A549 (cell line): ENCODE results near the gene LIPE. TPM values are rescaled to one million over a fixed set of nuclear protein-coding genes. Genes with fewer than 3 reads are reported as not detected.

Source experiments
- ATAC-seq, 2 experiments: fragments of 200-7000 bp in 1 of 2; fragments of >200 bp in 1 of 2; cut with Nextera tagmentation in 1 of 2; cut with Tn5 transposase in 1 of 2; 3 replicates each; pipeline versions ENCODE4 v1.8.0 to v1.9.1; 2018 to 2020; ENCODE audit warnings: mild to moderate bottlenecking in 1 of 2, moderate library complexity in 1 of 2
- CTCF ChIA-PET: fragments of 300-600 bp; sonication (Branson Sonifier 250); formaldehyde crosslinking; extraction: SDS; loops from one replicate; lab custom pipeline; 2021; ENCODE audit warnings: antibody characterized with exemption, inconsistent platforms; lab: Yijun Ruan, JAX
- POLR2A ChIA-PET: fragments of 350-600 bp; formaldehyde crosslinking; extraction: SDS; loops from one replicate; lab custom pipeline; 2021; ENCODE audit warnings: antibody characterized with exemption, inconsistent platforms; lab: Yijun Ruan, JAX
- DNase-seq, 2 experiments: peaks; one replicate each; pipeline versions ENCODE4 v3.0.0 to v3.0.0-alpha.2; 2011 to 2016; ENCODE audit warnings: low read depth in 1 of 2, low spot score in 1 of 2
- FAIRE-seq: peaks from 2 replicates; lab custom pipeline; 2011; peaks lifted over from hg19 to GRCh38; lab: Jason Lieb, UNC
- H3K27ac ChIP-seq, 2 experiments: fragments of >200 bp; sonication (Bioruptor Twin); formaldehyde crosslinking; 3 replicates each; pipeline ENCODE4 v1.5.1; 2016 to 2017
- H3K4me1 ChIP-seq: fragments of >200 bp; sonication (Bioruptor Twin); formaldehyde crosslinking; 3 replicates; pipeline ENCODE4 v1.6.1; 2016
- H3K4me2 ChIP-seq: fragments of >200 bp; sonication (Bioruptor Twin); formaldehyde crosslinking; 3 replicates; pipeline ENCODE4 v1.6.1; 2016
- H3K4me3 ChIP-seq: fragments of >200 bp; sonication (Bioruptor Twin); formaldehyde crosslinking; 3 replicates; pipeline ENCODE4 v1.5.1; 2016
- H3K9me3 ChIP-seq: fragments of >200 bp; sonication (Bioruptor Twin); formaldehyde crosslinking; 3 replicates; pipeline ENCODE4 v1.6.1; 2016
- BHLHE40 ChIP-seq: IDR thresholded peaks from 2 replicates; pipeline ENCODE4 v1.6.1; 2012; ENCODE audit warnings: low read depth, low read length, inconsistent platforms
- CBX2 ChIP-seq: fragments of 200-600 bp; sonication (generic); IDR thresholded peaks from 2 replicates; pipeline ENCODE4 v1.6.1; 2016; ENCODE audit warnings: low read depth, mild to moderate bottlenecking, borderline replicate concordance
- CBX8 ChIP-seq: fragments of 200-600 bp; sonication (generic); IDR thresholded peaks from 2 replicates; pipeline ENCODE4 v1.6.1; 2016
- CEBPB ChIP-seq, 2 experiments: fragments of >200 bp in 1 of 2; sonication (Bioruptor Twin) in 1 of 2; formaldehyde crosslinking in 1 of 2; IDR thresholded peaks; 2 replicates each; pipeline ENCODE4 v1.6.1; 2012 to 2016
- EP300 ChIP-seq, 2 experiments: fragments of >200 bp; sonication (Bioruptor Twin); formaldehyde crosslinking; IDR thresholded peaks; 2 replicates in 1 of 2; 3 replicates in 1 of 2; pipeline ENCODE4 v1.6.1; 2016 to 2017
- ESRRA ChIP-seq: fragments of 150-350 bp; IDR thresholded peaks from 2 replicates; pipeline ENCODE4 v1.6.1; 2014; ENCODE audit warnings: mild to moderate bottlenecking, low read length, borderline replicate concordance
- FOSL2 ChIP-seq, 2 experiments: fragments of 450-650 bp in 1 of 2; fragments of >200 bp in 1 of 2; sonication (Bioruptor Twin) in 1 of 2; formaldehyde crosslinking; IDR thresholded peaks; 2 replicates each; pipeline versions ENCODE4 v1.5.0 to v1.6.1; 2016 to 2020; ENCODE audit warnings: mild to moderate bottlenecking in 1 of 2, moderate library complexity in 1 of 2
- FOXS1 ChIP-seq: fragments of 250-450 bp; sonication (Bioruptor Pico); IDR thresholded peaks from 2 replicates; pipeline ENCODE4 v1.5.0; 2020; ENCODE audit warnings: mild to moderate bottlenecking, moderate library complexity
- HEYL ChIP-seq: fragments of 250-450 bp; sonication (Bioruptor Pico); IDR thresholded peaks from 2 replicates; pipeline ENCODE4 v1.8.0; 2021; ENCODE audit warnings: mild to moderate bottlenecking, moderate library complexity
- HOXA7 ChIP-seq: fragments of 250-450 bp; sonication (Bioruptor Pico); IDR thresholded peaks from 2 replicates; pipeline ENCODE4 v1.5.0; 2020; ENCODE audit warnings: mild to moderate bottlenecking, moderate library complexity
- JUNB ChIP-seq: fragments of >200 bp; sonication (Bioruptor Twin); formaldehyde crosslinking; IDR thresholded peaks from 2 replicates; pipeline ENCODE4 v1.6.1; 2016
- MAZ ChIP-seq: fragments of 150-350 bp; IDR thresholded peaks from 2 replicates; pipeline ENCODE4 v1.6.1; 2014; ENCODE audit warnings: antibody characterized with exemption, low read depth, low read length, borderline replicate concordance
- NFE2L2 ChIP-seq: fragments of 150-350 bp; conservative IDR thresholded peaks from 2 replicates; pipeline ENCODE4 v1.6.1; 2014; ENCODE audit warnings: low read length
- RAD21 ChIP-seq, 2 experiments: fragments of >200 bp in 1 of 2; sonication (Bioruptor Twin) in 1 of 2; formaldehyde crosslinking in 1 of 2; IDR thresholded peaks in 1 of 2; conservative IDR thresholded peaks in 1 of 2; 2 replicates in 1 of 2; 3 replicates in 1 of 2; pipeline ENCODE4 v1.6.1; 2012 to 2018; ENCODE audit warnings: inconsistent platforms in 1 of 2
- RARB ChIP-seq: fragments of 250-450 bp; sonication (Bioruptor Pico); IDR thresholded peaks from 2 replicates; pipeline ENCODE4 v1.8.0; 2021; ENCODE audit warnings: mild to moderate bottlenecking, moderate library complexity
- RNF2 ChIP-seq: fragments of 200-600 bp; sonication (generic); IDR thresholded peaks from 2 replicates; pipeline ENCODE4 v1.6.1; 2016; ENCODE audit warnings: low read depth, mild to moderate bottlenecking, antibody characterized with exemption, moderate library complexity, borderline replicate concordance
- SMC3 ChIP-seq: fragments of >200 bp; sonication (Bioruptor Twin); formaldehyde crosslinking; IDR thresholded peaks from 3 replicates; pipeline ENCODE4 v1.6.1; 2018; ENCODE audit warnings: inconsistent platforms
- ZC3H11A ChIP-seq: fragments of 450-650 bp; IDR thresholded peaks from 2 replicates; pipeline ENCODE4 v1.6.1; 2014; ENCODE audit warnings: antibody characterized with exemption, mild to moderate bottlenecking
- ZNF302 ChIP-seq: fragments of 250-450 bp; sonication (Bioruptor Pico); IDR thresholded peaks from 2 replicates; pipeline ENCODE4 v1.9.0; 2021; ENCODE audit warnings: inconsistent platforms, mild to moderate bottlenecking, moderate library complexity
- WGBS: methylation state at CpG from one replicate; pipeline ENCODE4 v1.1.6; 2017; ENCODE audit errors: missing lambda C conversion rate; 5-methylcytosine and 5-hydroxymethylcytosine counted together
- polyA plus RNA-seq, 4 experiments: library from polyadenylated mRNA; depleted of rRNA in 3 of 4; stranded (reverse); fragments of >200 nt; fragmentation: RNase III in 1 of 4; extraction: RNeasy Plus Mini Kit Qiagen cat#74134 plus additional on column Dnase treatment in 1 of 4; gene quantifications; 2 replicates in 3 of 4; 3 replicates in 1 of 4; pipeline ENCODE4 v1.2.3, GENCODE V29; 2011 to 2017
- TF ChIP-seq, protein P1 (sequence below): fragments of >200 bp; sonication (Bioruptor Twin); formaldehyde crosslinking; IDR thresholded peaks from 2 replicates; pipeline ENCODE4 v1.6.1; 2016
- TF ChIP-seq, protein P2 (sequence below): fragments of >200 bp; sonication (Bioruptor Twin); formaldehyde crosslinking; IDR thresholded peaks from 3 replicates; pipeline ENCODE4 v1.5.1; 2016
- TF ChIP-seq, protein P3 (sequence below): IDR thresholded peaks from 2 replicates; pipeline ENCODE4 v1.6.1; 2012
- TF ChIP-seq, protein P4 (sequence below): fragments of 200-600 bp; sonication (generic); IDR thresholded peaks from 2 replicates; pipeline ENCODE4 v1.6.1; 2016; ENCODE audit warnings: antibody characterized with exemption, mild to moderate bottlenecking, moderate library complexity
- TF ChIP-seq, protein P5 (sequence below): fragments of 250-450 bp; sonication (Bioruptor Pico); IDR thresholded peaks from 2 replicates; pipeline ENCODE4 v1.5.0; 2020; ENCODE audit warnings: low read depth, mild to moderate bottlenecking, moderate library complexity
- TF ChIP-seq, protein P6 (sequence below): IDR thresholded peaks from 2 replicates; pipeline ENCODE4 v1.6.1; 2012

The LIPE gene
- polyA plus RNA-seq, 2 of the 4 experiments (the other 2 are of a cell fraction), result 1.6 to 3.2 TPM

DNA sequence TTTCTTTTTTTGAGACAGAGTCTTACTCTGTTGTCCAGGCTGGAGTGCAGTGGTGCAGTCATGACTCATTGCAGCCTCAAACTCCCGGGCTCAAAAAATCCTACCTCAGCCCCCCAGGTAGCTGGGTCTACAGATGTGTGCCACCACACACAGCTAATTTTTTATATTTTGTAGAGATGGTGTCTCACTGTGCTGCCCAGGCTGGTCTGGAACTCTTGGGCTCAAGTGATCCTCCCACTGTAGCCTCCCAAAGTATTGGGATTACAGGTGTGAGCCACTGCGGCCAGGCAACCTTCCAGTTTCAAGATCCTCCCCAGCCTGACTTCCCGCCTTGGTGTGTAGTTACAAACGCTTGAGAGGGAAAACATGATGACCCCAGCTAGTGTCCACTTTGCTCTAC is 59.3 kb downstream of the LIPE start:
- Histone ChIP-seq H3K27ac (no peak overlapping the region), H3K4me3 (no peak overlapping the region), H3K9me3 (peaks cover 16% of the 10 kb centered on the region), H3K4me1 (no peaks in the 10 kb centered on the region), H3K4me2 (no peak overlapping the region)
- POLR2A ChIA-PET, result no interaction called here
- no peak for ATAC-seq
- CTCF ChIA-PET, result interaction anchor here (1.2 to 1.7 kb wide), 5 partner anchors 10 to 661 kb away, joined by 3 to 6 read pairs (median 5); no protein-coding TSS in a partner anchor
- no peak for DNase-seq
- TF ChIP-seq FOSL2 (IDR thresholded peaks at IDR 0.05), result no peak
- TF ChIP-seq FOSL2 (CRISPR knock-in tag; IDR thresholded peaks at IDR 0.05), result no peak
- TF ChIP-seq ZC3H11A, result no peak
- TF ChIP-seq, protein P1, sequence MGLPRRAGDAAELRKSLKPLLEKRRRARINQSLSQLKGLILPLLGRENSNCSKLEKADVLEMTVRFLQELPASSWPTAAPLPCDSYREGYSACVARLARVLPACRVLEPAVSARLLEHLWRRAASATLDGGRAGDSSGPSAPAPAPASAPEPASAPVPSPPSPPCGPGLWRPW, result no peak
- TF ChIP-seq ZNF302 (CRISPR knock-in tag), result no peak
- no peak for TF ChIP-seq HOXA7 (CRISPR knock-in tag)
- no peak for TF ChIP-seq ESRRA
- TF ChIP-seq EP300 (IDR thresholded peaks at IDR 0.05), result no peak
- TF ChIP-seq CBX8, result no peak
- no peak for TF ChIP-seq HEYL (CRISPR knock-in tag)
- TF ChIP-seq, protein P2, sequence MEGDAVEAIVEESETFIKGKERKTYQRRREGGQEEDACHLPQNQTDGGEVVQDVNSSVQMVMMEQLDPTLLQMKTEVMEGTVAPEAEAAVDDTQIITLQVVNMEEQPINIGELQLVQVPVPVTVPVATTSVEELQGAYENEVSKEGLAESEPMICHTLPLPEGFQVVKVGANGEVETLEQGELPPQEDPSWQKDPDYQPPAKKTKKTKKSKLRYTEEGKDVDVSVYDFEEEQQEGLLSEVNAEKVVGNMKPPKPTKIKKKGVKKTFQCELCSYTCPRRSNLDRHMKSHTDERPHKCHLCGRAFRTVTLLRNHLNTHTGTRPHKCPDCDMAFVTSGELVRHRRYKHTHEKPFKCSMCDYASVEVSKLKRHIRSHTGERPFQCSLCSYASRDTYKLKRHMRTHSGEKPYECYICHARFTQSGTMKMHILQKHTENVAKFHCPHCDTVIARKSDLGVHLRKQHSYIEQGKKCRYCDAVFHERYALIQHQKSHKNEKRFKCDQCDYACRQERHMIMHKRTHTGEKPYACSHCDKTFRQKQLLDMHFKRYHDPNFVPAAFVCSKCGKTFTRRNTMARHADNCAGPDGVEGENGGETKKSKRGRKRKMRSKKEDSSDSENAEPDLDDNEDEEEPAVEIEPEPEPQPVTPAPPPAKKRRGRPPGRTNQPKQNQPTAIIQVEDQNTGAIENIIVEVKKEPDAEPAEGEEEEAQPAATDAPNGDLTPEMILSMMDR, result no peak
- no peak for TF ChIP-seq BHLHE40
- no peak for FAIRE-seq
- 87% methylated on average over 4 of the region's 4 CpGs for WGBS

DNA sequence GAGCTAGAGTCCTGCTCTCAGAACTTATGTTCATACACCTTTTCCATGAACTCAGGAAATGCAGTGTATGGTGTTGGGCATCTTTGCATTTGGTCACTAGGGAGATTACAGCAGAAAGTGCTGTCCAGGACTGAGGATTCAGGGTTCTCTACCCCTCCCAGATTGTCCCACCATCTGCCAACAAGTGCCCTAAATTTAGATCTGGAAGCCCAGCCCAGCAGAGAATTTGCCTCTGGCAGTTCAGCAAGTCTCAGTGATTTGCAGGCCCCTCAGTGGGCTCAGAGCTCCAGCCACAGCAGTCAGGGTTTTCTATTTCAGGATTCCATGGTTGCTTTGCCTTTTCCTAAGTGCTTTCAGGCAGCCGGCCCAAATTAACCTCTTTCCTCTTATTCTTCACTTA is 60.5 kb downstream of the LIPE start:
- WGBS, result 93% methylated on average over 1 of the region's 1 CpG
- no peak for ATAC-seq
- H3K4me3 ChIP-seq, result no peak overlapping the region
- CTCF ChIA-PET, result interaction anchor here (0.8 to 1.0 kb wide), 2 partner anchors 24 to 40 kb away, joined by 3 to 4 read pairs; no protein-coding TSS in a partner anchor
- TF ChIP-seq RAD21 (conservative IDR thresholded peaks at IDR 0.05 in 1 of 2, IDR thresholded peaks at IDR 0.05 in 1 of 2) (no peak), RNF2 (no peak), CEBPB (IDR thresholded peaks at IDR 0.05) (no peak), MAZ (no peak), NFE2L2 (no peak), JUNB (no peak), EP300 (IDR thresholded peaks at IDR 0.05) (no peak), SMC3 (no peak), BHLHE40 (no peak), ZC3H11A (no peak), FOXS1 (CRISPR knock-in tag) (no peak), CBX2 (no peak), RARB (no peak)
- TF ChIP-seq, protein P3, sequence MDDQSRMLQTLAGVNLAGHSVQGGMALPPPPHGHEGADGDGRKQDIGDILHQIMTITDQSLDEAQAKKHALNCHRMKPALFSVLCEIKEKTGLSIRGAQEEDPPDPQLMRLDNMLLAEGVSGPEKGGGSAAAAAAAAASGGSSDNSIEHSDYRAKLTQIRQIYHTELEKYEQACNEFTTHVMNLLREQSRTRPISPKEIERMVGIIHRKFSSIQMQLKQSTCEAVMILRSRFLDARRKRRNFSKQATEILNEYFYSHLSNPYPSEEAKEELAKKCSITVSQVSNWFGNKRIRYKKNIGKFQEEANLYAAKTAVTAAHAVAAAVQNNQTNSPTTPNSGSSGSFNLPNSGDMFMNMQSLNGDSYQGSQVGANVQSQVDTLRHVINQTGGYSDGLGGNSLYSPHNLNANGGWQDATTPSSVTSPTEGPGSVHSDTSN, result no peak
- TF ChIP-seq, protein P4, sequence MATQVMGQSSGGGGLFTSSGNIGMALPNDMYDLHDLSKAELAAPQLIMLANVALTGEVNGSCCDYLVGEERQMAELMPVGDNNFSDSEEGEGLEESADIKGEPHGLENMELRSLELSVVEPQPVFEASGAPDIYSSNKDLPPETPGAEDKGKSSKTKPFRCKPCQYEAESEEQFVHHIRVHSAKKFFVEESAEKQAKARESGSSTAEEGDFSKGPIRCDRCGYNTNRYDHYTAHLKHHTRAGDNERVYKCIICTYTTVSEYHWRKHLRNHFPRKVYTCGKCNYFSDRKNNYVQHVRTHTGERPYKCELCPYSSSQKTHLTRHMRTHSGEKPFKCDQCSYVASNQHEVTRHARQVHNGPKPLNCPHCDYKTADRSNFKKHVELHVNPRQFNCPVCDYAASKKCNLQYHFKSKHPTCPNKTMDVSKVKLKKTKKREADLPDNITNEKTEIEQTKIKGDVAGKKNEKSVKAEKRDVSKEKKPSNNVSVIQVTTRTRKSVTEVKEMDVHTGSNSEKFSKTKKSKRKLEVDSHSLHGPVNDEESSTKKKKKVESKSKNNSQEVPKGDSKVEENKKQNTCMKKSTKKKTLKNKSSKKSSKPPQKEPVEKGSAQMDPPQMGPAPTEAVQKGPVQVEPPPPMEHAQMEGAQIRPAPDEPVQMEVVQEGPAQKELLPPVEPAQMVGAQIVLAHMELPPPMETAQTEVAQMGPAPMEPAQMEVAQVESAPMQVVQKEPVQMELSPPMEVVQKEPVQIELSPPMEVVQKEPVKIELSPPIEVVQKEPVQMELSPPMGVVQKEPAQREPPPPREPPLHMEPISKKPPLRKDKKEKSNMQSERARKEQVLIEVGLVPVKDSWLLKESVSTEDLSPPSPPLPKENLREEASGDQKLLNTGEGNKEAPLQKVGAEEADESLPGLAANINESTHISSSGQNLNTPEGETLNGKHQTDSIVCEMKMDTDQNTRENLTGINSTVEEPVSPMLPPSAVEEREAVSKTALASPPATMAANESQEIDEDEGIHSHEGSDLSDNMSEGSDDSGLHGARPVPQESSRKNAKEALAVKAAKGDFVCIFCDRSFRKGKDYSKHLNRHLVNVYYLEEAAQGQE, result no peak
- TF ChIP-seq, protein P5, sequence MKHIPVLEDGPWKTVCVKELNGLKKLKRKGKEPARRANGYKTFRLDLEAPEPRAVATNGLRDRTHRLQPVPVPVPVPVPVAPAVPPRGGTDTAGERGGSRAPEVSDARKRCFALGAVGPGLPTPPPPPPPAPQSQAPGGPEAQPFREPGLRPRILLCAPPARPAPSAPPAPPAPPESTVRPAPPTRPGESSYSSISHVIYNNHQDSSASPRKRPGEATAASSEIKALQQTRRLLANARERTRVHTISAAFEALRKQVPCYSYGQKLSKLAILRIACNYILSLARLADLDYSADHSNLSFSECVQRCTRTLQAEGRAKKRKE (CRISPR knock-in tag), result no peak
- TF ChIP-seq, protein P6, sequence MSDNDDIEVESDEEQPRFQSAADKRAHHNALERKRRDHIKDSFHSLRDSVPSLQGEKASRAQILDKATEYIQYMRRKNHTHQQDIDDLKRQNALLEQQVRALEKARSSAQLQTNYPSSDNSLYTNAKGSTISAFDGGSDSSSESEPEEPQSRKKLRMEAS, result no peak
- TF ChIP-seq, protein P1, result no peak
- H3K27ac ChIP-seq, result no peak overlapping the region
- FAIRE-seq, result no peak
- POLR2A ChIA-PET, result no interaction called here
- no peaks in the 10 kb centered on the region for H3K4me1 ChIP-seq
- peaks cover 16% of the 10 kb centered on the region for H3K9me3 ChIP-seq
- H3K4me2 ChIP-seq, result no peak overlapping the region
- DNase-seq, result no peak
